GM12874 (cell line): Measurements from ENCODE around the gene STXBP6.

ENCODE experiments used
- CTCF ChIP-seq: IDR thresholded peaks from 2 replicates; pipeline ENCODE4 v1.5.1; 2011; ENCODE audit warnings: low read depth, mild to moderate bottlenecking, control low read depth, low read length, moderate library complexity; ENCODE audit not compliant: insufficient read depth

Gene STXBP6

GRCh38 chr14:24815543-24815942 is 234.4 kb downstream of the STXBP6 start:
- no peak for TF ChIP-seq CTCF

GRCh38 chr14:24814944-24815343 is 235.0 kb downstream of the STXBP6 start:
- TF ChIP-seq CTCF, result no peak

GRCh38 chr14:24814346-24814745 is 235.6 kb downstream of the STXBP6 start:
- TF ChIP-seq CTCF, result no peak

GRCh38 chr14:24813819-24814259 is 236.1 kb downstream of the STXBP6 start:
- TF ChIP-seq CTCF, result no peak

GRCh38 chr14:24813089-24813815 is 236.7 kb downstream of the STXBP6 start:
- no peak for TF ChIP-seq CTCF

GRCh38 chr14:24809135-24809534 is 240.8 kb downstream of the STXBP6 start:
- no peak for TF ChIP-seq CTCF

- no peak for TF ChIP-seq CTCF
Measured at GRCh38 chr14:24808412-24808811, 241.5 kb downstream of the STXBP6 start.
